Activated CD8-positive, alpha-beta memory T cell treated with anti-CD3 and anti-CD28 coated beads, Interleukin-2, amount 50 U/mL, for 48 hours (primary cell): ENCODE measurements around the gene DPH7.
"Not testable (repeated sequence)": the region's sequence is repeated elsewhere in the genome, so short reads cannot be mapped to it uniquely, and the experiment has no call there.

Experiments
- DNase-seq: peaks from one replicate; pipeline ENCODE4 v3.0.0-alpha.2; 2020

DPH7 gene

DNA sequence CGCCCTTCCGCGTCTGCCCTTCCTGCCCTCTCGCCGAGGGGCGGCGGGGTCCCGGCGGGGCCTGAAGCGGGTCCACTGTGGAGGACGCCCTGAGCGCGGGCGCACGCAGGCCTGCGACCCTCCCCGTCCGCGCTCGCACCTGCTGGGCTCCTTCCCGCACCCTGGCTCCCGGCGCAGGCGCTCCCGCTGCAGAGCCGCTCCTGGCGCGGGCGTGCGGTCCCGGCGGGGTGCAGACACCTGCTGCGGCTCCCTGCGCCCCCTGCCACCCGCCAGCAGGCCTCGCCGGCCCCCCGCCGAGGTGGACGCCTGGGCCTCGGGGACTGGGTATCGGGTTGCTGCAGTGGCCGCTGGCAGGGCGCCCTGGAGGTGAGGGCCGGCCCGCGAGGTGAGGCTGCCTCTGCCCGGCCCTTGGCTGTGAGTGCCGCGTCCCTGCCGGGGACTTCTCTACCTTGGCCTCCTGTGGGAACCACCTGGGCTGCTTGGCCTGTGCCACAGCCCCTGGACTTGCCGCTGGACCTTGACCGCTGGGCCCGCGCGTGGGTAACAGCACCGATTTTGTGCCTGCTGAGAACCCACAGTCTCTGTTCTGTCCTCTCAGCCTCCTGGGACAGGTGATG lies 27.4 kb upstream of the DPH7 start:
- no peak for DNase-seq

DNA sequence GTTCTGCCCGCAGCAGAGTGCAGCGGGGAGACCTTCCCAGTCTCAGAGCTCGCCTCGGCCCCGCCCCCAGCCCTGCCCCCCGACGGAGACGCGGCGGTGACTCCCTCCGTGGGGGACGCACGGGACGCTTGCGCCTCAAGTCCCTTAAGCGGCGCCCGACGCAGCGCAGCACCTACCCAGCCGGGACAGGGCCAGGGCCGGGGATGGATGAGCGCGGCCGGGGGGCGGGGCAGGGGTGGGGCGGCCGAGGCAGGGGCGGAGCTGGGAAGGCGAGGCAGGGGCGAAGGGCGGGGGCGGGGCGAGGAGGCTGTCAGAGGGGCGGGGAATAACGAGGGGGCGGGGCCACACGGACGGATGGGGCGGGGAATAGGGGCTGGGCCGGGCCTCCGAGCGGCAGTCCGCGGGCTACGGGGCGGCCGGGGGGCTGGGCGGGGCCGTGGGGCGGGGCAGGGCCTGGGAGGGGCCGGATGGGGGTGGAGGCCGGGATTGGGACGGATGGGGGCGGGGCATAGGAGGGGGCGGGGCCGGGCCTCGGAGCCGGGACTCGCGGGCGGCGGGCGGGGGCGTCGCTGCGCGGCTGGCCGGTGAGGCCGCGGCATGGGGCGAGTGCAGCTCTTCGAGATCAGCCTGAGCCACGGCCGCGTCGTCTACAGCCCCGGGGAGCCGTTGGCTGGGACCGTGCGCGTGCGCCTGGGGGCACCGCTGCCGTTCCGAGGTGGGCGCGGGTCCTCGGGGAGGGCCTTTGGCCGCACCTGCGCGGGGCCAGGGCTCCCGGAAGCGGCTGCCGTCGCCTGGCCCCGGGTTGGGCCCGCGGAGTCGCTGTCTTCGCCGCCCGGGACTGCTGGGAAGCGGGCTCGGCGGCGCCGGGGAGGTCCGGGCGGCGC lies 26.6 kb upstream of the DPH7 start, which contains the start of gene ARRDC1:
Gene ARRDC1, plus strand, starts transcription at position 566 of the 884 bp plus-strand sequence. Its CDS starts 32 bp downstream, at position 598.
- DNase-seq: peak; percentile 93

- no peak for DNase-seq
Observed at GRCh38 chr9:137604345-137605086, 25.8 kb upstream of the DPH7 start.

GRCh38 chr9:137603879-137604278 lies 25.2 kb upstream of the DPH7 start:
- no peak for DNase-seq

- no peak for DNase-seq
Observed at GRCh38 chr9:137602661-137603060, 23.9 kb upstream of the DPH7 start.

DNA sequence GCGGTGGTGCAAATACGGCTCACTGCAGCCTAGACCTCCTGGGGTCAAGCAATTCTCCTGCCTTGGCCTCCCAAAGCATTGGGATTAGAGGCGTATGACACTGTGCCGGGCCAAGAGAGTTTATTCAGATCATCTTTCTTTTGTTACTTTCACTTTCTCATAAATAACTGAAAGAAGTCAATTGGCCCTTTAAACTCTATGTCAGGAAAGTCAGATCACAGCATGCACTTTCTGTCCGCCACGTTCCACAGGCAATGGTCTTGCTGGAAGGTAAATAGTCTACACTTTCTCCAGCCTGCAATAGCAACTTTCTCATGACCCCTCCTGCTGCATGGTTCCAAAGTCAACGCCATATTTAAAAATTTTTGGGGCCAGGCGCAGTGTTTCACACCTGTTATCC lies 20.2 kb upstream of the DPH7 start:
- no peak for DNase-seq

GRCh38 chr9:137596577-137596976 lies 17.9 kb upstream of the DPH7 start:
- not testable (repeated sequence) for DNase-seq

DNA sequence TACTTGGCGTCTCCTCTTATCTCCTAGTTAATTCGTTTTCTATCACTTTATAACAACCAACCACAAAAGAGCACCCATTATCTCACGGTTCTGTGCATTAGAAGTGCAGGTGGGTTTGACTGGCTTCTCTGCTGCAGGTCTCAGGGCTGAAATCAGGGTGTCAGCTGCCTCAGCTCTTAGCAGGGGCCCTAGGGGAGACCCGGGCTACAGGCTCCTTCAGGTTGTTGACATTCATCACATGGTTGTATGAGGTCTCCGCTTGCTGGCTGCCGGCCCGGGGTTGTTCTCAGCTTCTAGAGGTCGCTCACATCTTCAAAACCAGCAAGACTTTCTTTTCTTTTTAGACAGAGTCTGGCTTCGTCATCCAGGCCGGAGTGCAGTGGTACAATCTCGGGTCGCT lies 14.5 kb upstream of the DPH7 start:
- DNase-seq: no peak

- DNase-seq: no peak
Observed at GRCh38 chr9:137592767-137593166, 14.0 kb upstream of the DPH7 start.

DNA sequence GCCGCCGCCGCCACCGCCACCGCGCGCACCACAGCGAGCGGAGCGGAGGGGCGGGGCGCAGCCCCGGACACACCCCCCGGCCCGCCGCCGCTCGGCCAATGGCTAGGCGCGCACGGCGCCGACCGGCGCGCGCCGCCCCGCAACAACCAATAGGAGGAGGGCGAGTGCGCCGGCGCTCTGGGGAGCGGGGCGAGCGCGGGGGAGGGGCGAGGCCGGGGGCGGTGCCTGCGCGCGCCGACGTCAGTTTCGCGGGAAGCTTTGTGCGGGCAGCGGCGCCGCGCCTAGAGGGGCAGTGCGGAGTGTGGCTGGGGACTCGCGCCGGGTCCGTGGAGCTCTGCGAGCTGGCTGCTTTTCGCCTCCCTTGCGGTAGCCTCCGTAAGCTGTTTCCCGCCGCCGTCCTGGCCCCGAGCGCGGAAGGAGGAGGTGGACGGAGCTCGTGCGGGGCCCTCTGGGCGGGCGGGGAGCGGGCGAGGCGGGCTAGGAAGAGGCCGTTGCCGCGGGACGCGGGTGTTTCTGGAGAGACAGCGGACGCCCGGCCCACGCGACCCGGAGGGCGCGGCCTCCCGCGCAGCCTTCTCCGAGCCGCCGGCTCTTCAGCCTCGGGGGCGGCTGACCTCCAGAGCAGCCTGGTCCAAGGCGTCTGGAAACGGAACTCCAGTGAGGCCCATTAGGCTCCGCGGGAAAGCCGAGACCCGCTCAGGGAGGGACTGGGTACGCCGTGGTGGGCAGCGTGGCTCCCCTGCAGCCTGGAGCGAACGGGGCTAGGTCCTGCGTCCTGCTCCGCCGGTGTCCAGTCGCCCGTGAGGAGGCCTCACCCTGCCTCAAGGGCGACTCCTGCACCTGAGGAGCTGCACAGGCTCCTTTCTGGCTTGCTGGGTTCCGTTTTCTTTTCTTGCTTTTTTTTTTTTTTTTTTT lies 12.0 kb upstream of the DPH7 start, which contains the start of gene ZMYND19:
Gene ZMYND19, minus strand, starts transcription at position 44 of the 915 bp plus-strand sequence. CDS start 249 bp downstream, outside the sequence.
- peak; percentile 97 for DNase-seq

GRCh38 chr9:137590123-137590468 lies 11.4 kb upstream of the DPH7 start:
- no peak for DNase-seq

- no peak for DNase-seq
Observed at GRCh38 chr9:137589441-137590122, 10.9 kb upstream of the DPH7 start.

DNA sequence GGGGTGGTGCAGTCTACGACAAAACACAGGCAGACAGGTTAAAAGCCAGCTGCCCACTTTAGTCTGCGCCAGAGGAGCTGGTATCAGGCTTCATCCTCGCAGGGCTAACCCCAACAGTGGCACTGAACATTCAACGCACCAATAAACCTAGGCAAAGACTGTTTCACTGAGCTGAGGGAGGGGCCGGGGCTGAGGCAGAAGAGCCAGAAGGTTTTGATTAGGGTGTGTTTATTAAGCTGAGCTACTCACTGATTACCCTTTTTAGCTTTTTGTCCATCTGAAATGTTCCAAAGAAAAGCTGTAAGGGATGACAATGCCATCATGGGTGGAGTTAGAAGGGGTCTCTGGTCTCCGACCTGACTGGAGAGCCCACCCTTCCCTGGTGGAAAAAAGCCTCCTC lies 10.2 kb upstream of the DPH7 start:
- DNase-seq: no peak

DNA sequence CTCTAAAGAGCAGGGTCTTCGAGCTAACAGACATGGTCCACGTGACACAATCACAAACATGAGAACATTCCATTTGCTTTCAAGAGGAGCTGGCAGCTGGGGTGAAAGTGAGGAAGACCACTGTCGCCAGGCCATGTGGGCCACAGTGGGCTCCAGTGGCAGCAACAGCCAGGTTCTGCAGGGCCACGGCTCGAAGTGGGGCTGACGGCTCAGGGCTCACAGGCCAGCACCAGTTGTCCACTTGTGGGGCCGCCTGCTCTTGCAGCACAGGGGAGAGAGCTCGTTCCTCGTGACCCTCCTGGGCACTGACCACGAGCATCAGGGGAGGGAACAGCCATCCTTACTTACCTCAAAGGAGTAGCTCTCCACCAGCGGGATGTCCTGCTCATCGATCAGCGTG lies 9.6 kb upstream of the DPH7 start:
- DNase-seq: no peak

GRCh38 chr9:137586854-137587253 lies 8.1 kb upstream of the DPH7 start:
- no peak for DNase-seq

DNA sequence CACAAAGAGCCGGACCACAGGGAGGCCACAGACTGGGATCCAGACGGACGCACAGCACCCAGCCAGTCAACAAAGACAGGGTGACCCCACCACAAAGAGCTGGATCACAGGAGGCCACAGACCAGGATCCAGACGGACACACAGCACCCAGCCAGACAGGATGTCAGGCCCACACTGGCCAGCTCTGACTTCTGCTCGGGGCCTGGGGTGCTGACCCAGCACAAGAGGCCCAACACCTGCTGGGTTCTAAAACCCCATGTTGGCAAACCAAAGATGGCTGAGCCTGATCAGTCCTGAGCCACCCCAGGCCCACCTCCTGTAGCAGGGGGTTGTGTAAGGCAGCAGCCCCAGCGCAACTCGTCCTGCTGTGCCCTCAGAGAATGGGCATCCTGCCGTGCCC lies 5.2 kb upstream of the DPH7 start:
- no peak for DNase-seq

GRCh38 chr9:137583347-137583746 lies 4.6 kb upstream of the DPH7 start:
- DNase-seq: no peak

DNA sequence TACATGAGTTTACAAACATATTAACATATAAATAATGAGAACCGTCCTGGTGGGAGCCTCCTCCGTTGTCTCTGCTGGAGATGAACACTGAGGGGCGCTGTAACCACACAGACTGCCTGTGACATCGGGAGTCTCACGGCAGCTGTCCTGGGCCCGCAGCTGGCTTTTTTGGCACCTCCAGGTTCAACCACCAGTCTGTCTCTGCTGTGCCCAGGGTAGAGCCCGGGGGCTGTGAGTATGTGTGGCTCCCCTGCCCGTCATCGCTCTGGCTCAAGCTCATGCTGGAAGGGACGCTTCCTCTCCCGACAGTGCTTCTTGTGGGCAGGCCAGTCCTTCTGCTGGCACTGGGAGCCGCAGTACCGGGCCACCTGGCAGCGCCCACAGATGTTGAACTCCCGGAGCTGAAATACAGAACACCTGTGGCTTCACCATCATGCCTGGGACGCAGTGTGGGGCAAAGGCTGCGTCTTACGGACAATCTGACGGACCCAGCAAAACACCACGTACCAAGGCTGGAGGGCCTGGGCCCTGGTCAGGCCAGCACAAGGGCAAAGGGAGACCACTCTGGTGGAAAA lies 3.6 kb upstream of the DPH7 start:
- no peak for DNase-seq

DNA sequence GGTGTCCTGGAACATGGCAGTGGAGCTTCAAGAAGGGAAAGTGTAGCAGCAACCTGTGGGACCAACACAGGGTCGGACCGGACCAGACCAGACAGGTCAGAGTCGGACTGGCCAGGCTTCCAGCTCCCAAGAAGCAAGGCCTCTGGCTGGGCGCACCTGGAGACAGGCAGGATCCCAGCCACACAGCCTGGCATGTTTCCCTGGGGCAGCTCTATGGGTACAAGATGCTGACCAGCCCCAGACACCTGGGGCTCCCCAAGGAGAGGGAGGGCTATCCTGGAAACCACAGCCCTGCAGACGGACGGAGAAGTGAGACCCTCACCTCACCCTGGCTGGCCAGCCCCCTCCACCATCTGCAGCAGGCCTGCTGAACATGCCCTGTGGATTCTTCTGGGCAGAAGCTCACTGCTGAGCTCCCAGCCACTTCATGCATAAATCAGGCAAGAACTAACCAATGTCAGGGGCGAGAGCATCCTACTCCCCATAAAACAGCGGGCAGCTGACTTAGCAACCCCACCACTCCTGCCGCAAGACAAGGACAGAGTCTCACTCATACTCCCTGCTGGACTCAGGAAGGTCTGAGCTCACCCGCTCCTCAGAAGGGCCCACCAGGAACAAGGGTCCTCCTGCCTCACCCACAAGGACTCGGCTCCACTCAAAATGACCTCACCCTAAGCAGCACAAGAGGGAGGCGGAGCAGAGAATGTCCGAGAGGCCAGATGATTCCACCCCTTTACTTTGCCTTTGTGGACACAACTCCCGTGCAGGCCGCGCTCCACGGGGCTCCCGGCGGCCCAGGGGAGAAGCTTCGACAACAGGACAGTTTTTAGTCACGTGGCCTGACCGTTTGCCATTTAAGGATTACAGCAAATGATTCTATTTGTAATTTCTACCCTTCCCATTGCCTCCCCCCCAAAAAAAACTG lies 2.9 kb upstream of the DPH7 start:
- DNase-seq: no peak

GRCh38 chr9:137580954-137581322 lies 2.2 kb upstream of the DPH7 start:
- no peak for DNase-seq
